Body of pancreas (tissue), 4 donors: ENCODE results near the gene ODAD4. TPM values are rescaled to one million over a fixed set of nuclear protein-coding genes. Genes with fewer than 3 reads are reported as not detected.
A peak's percentile ranks its signal among the peaks of the same experiment; 100 is the strongest.

ENCODE experiments used
- ATAC-seq: fragments of 150-250 bp; one replicate; pipeline ENCODE4 v1.9.1; 2016
- DNase-seq, 4 donors: peaks; one replicate each; pipeline ENCODE4 v3.0.0-alpha.2; 2019
- H3K27ac ChIP-seq, 4 donors: fragments of 200-600 bp; sonication (generic); 1 replicate in 3 of 4; 2 replicates in 1 of 4; pipeline versions ENCODE4 v1.5.1 to v1.6.1; 2016 to 2019; ENCODE audit warnings: mild to moderate bottlenecking in 1 of 4, mixed read lengths in 1 of 4, moderate library complexity in 1 of 4
- H3K27me3 ChIP-seq, 2 donors: fragments of 200-600 bp; sonication (generic); one replicate each; pipeline ENCODE4 v1.6.0; 2016; ENCODE audit warnings: mild to moderate bottlenecking in 1 of 2
- H3K36me3 ChIP-seq, 2 donors: fragments of 200-600 bp; sonication (generic); replicated peaks in 1 of 2; 2 replicates each; pipeline ENCODE4 v1.5.1; 2016; ENCODE audit warnings: low read depth in 2 of 2; ENCODE audit not compliant: insufficient read depth in 1 of 2
- H3K4me1 ChIP-seq: fragments of 200-600 bp; sonication (generic); one replicate; pipeline ENCODE4 v1.6.0; 2016
- H3K4me3 ChIP-seq, 2 donors: fragments of 200-600 bp; sonication (generic); 1 replicate in 1 of 2; 2 replicates in 1 of 2; pipeline ENCODE4 v1.5.1; 2016 to 2019
- H3K9me3 ChIP-seq, 3 donors: fragments of 200-600 bp; sonication (generic); 1 replicate in 2 of 3; 2 replicates in 1 of 3; pipeline ENCODE4 v1.5.1; 2016
- POLR2A ChIP-seq, 3 donors: fragments of 450-650 bp; IDR thresholded peaks; one replicate each; pipeline ENCODE4 v1.6.1; 2016; ENCODE audit warnings: antibody characterized with exemption in 3 of 3, mild to moderate bottlenecking in 2 of 3
- WGBS, 2 donors: methylation state at CpG; one replicate each; pipeline ENCODE4 v1.1.5; 2017; 5-methylcytosine and 5-hydroxymethylcytosine counted together
- intact Hi-C: fragments of 100-400 bp; cut with DNase I; formaldehyde crosslinking; loops from one replicate; pipeline ENCODE4 v1.15.1; 2023
- total RNA-seq, 2 donors: library from RNA; depleted of rRNA; stranded (reverse); fragments of >200 nt; gene quantifications; one replicate each; pipeline ENCODE4 v1.1.0, GENCODE V29; 2016
- TF ChIP-seq, protein P1 (sequence below), 7 experiments: fragments of 450-650 bp in 4 of 7; fragments of 200-600 bp in 3 of 7; sonication (generic) in 3 of 7; IDR thresholded peaks; one replicate each; pipeline ENCODE4 v1.5.1; 2016 to 2019; ENCODE audit warnings: antibody characterized with exemption in 7 of 7

The ODAD4 gene
- total RNA-seq, 2 donors from 2014 or later, result 0.26 to 0.66 TPM

DNA sequence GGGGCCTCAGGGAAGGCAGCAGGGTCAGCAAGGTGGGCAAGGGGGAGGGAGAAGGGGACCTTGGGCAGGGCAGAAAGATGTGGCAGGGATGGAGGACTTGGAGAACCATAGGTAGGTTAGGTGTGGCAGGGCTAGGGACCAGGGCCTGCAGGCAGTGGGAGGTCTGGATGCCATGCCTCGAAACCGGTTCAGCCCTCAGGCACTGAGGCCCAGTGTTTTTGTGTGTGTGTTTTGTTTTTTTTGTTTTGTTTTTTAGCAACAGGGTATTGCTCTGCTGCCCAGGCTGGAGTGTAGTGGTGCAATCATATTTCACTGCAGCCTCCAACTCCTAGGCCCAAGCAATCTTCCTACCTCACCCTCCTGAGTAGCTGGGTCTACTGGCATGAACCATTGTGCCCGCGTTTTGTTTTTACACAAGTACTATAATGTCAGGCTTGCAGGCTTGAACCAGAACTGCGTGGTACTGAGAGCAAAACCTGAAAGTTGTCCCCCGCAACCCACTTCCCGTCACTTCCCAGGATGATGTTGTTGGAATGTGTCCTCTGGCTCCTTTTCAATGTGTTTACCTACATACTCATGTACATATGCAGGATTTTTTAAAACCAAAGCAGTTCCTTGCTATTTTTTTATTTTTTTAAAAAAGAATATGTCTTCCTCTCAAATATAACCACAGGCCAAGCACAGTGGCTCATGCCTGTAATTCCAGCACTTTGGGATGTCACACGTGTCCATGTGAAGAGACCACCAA is 12.4 kb downstream of the ODAD4 start:
- intact Hi-C loops, result no loop called here
- no peak overlapping the region for H3K4me3 ChIP-seq
- H3K27me3 ChIP-seq, result no peaks in the 10 kb centered on the region
- whole genome bisulfite sequencing, 2 donors, result 89 to 93% methylated on average over 8 of the region's 8 CpGs
- peaks cover 21% of the 10 kb centered on the region for H3K4me1 ChIP-seq
- no peaks in the 10 kb centered on the region for H3K9me3 ChIP-seq
- ATAC-seq (no peak), DNase-seq (no peak)
- no peak for TF ChIP-seq POLR2A (IDR thresholded peaks at IDR 0.05)
- TF ChIP-seq, protein P1, sequence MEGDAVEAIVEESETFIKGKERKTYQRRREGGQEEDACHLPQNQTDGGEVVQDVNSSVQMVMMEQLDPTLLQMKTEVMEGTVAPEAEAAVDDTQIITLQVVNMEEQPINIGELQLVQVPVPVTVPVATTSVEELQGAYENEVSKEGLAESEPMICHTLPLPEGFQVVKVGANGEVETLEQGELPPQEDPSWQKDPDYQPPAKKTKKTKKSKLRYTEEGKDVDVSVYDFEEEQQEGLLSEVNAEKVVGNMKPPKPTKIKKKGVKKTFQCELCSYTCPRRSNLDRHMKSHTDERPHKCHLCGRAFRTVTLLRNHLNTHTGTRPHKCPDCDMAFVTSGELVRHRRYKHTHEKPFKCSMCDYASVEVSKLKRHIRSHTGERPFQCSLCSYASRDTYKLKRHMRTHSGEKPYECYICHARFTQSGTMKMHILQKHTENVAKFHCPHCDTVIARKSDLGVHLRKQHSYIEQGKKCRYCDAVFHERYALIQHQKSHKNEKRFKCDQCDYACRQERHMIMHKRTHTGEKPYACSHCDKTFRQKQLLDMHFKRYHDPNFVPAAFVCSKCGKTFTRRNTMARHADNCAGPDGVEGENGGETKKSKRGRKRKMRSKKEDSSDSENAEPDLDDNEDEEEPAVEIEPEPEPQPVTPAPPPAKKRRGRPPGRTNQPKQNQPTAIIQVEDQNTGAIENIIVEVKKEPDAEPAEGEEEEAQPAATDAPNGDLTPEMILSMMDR (IDR thresholded peaks at IDR 0.05), result no peak
- H3K27ac ChIP-seq, result no peak overlapping the region
- H3K36me3 ChIP-seq, result no peaks in the 10 kb centered on the region

DNA sequence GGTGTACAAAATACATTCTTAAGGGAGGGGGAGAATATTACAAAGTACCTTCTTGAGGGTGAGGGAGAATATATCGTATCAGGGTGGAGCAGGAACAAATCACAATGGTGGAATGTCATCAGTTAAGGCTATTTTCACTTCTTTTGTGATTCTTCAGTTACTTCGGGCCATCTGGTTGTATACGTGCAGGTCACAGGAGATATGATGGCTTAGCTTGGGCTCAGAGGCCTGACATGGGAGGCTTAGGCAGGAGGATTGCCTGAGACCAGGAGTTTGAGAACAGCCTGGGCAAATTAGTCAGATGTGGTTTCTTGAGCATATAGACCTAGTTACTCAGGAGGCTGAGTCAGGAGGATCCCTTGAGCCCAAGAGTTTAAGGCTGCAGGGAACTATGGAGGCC is 13.1 kb downstream of the ODAD4 start:
- Histone ChIP-seq H3K9me3 (no peaks in the 10 kb centered on the region), H3K4me1 (peaks cover 14% of the 10 kb centered on the region), H3K4me3 (no peak overlapping the region), H3K27ac (no peak overlapping the region), H3K27me3 (no peaks in the 10 kb centered on the region), H3K36me3 (no peaks in the 10 kb centered on the region)
- TF ChIP-seq POLR2A (IDR thresholded peaks at IDR 0.05), result no peak
- TF ChIP-seq, protein P1 (IDR thresholded peaks at IDR 0.05), result no peak
- intact Hi-C loops, result no loop called here
- no peak for ATAC-seq
- WGBS, 2 donors, result 82 to 84% methylated on average over 3 of the region's 3 CpGs
- DNase-seq, result no peak

DNA sequence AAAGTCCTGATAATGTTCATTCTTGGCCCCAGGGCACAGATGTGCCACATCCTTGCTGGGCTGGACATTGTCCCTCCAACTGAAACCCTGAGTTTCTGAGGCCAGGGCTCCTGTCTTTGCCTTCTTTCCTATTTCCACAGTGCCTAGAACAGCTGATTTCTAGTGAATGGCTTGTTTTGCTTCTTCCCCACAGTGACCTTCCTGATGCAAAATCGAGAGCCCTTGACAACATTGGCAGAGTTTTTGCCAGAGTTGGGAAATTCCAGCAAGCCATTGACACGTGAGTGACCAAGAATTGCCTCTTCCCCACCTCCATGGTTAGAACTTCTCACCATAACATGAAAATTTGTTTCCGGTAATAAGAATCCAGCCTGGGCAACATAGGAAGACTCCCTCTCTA is 14.5 kb downstream of the ODAD4 start:
- no peak for TF ChIP-seq POLR2A (IDR thresholded peaks at IDR 0.05)
- TF ChIP-seq, protein P1 (IDR thresholded peaks at IDR 0.05), result no peak
- no peak for DNase-seq

DNA sequence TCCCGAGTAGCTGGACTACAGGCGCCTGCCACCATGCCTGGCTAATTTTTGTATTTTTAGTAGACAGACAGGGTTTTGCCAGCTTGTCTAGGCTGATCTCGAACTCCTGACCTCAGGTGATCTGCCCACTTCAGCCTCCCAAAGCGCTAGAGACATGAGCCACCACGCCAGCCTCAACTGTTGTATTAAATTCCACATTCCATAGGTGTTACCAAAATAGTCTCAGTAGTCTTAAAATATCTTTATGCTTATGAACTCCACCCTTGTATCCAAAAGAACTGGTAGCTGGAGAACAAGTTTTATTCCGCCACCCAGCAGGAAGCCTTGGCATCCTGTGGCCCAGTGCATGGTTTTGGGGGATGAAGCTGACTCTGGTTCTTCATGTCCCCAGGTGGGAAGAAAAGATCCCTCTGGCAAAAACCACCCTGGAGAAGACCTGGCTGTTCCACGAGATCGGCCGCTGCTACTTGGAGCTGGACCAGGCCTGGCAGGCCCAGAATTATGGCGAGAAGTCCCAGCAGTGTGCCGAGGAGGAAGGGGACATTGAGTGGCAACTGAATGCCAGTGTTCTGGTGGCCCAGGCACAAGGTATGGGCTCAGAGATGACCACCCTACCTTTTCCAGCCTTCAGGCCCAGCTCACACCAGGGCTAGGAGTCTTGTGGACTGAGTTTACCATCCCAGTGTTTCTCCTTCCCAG is 18.5 kb downstream of the ODAD4 start:
- 78 to 84% methylated on average over 11 of the region's 11 CpGs for WGBS, 2 donors
- Histone ChIP-seq H3K27me3 (no peaks in the 10 kb centered on the region), H3K4me1 (peaks cover 7% of the 10 kb centered on the region), H3K4me3 (no peak overlapping the region), H3K9me3 (no peaks in the 10 kb centered on the region), H3K36me3 (no peaks in the 10 kb centered on the region), H3K27ac (no peak overlapping the region)
- intact Hi-C loops, result no loop called here
- no peak for TF ChIP-seq POLR2A (IDR thresholded peaks at IDR 0.05)
- TF ChIP-seq, protein P1 (IDR thresholded peaks at IDR 0.05), result no peak
- ATAC-seq (no peak), DNase-seq (no peak)

More for the DNA sequence above, 14.5 kb downstream of the ODAD4 start:
- ATAC-seq, result no peak
- peak overlapping the region in 1 of 4 donors; percentile 39 for H3K27ac ChIP-seq
- no peak overlapping the region for H3K4me3 ChIP-seq
- H3K27me3 ChIP-seq, result no peaks in the 10 kb centered on the region
- H3K4me1 ChIP-seq, result peaks cover 7% of the 10 kb centered on the region
- WGBS, 2 donors, result 52 to 63% methylated on average over 3 of the region's 3 CpGs
- intact Hi-C loops, result no loop called here
- H3K36me3 ChIP-seq, result no peaks in the 10 kb centered on the region
- no peaks in the 10 kb centered on the region for H3K9me3 ChIP-seq
